Measurements from ENCODE around the gene CORO6.
"Not testable (repeated sequence)": the region's sequence is repeated elsewhere in the genome, so short reads cannot be mapped to it uniquely, and the experiment has no call there.

The CORO6 gene

DNA sequence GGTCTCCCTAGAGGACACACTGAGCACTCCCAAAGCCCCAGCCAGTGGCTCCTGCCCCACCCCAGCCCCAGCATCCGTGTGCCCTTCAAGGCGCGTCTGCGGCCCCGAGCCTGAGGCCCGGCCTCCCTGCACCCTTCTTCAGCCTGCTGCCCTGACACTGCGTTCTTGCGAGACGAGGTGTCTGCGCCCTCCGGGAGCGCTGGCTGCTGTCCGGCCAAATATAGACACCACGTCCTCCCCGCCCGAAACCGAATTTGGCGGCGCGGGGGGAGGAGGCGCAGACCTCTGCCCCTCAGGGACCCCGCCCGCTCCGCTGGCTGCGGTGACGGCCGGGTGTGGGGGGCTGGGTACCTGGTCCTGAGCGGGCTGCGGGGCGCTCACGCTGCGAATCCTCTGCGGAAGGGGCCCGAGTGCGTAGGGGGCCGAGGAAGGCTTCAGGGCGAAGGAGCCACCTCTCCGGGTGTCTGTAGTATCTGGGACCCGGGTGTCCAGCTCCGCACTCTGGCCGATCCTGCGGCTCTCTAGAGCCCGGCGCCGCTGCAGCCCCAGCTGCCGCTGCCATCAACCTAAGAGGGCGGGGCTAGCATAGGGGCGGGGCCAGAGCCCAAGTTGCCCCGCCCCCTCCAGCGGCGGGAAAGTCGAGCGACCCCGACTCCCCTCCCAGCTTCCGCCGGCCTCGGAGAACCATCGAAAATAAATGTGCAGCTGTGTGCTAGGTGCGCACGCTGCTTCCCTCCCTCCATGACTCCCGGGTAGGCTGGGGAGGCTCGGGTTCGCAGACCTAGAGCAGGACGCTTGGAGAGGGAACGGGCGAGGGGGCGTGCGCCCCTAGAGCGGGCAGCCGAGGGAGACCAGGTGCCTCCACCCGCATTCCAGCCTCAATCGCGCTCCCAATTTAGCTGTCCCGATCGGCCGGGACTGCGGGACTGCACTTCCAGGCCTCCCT, at the start of gene CORO6:
Gene CORO6, minus strand, starts transcription at position 576 of the 946 bp plus-strand sequence. CDS start 1,491 bp downstream, outside the sequence.
- H3K27ac Mint-ChIP-seq: peak within 1 kb of the TSS; percentile 92

DNA sequence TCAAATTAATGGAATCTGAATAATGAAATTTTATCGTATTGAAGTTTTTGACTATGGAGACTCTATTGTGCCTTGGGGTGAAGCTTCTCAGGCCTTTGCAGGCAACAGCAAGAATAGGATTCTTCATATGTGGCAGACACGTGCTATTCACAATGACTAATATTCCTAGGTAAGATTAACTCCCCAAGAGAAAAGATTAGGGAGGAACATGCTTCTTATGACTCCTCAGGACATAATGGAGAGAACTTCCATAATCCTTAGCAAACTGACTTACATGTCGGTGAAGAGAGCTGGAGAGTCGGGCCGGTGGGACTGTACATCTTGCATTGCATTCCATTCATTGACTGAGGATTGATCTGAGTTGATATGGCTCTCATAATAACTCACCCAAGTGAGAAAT, 48.9 kb upstream of the CORO6 start:
- H3K9me3 Mint-ChIP-seq: no peaks in the 10 kb centered on the region
- no peak for DNase-seq
- no peak overlapping the region for H3K4me3 Mint-ChIP-seq
- H3K27me3 Mint-ChIP-seq: no peaks in the 10 kb centered on the region
- H3K36me3 Mint-ChIP-seq (ENCODE audit: low read depth): peaks cover 89% of the 10 kb centered on the region
- H3K4me1 Mint-ChIP-seq (ENCODE audit: low read depth): peaks cover 39% of the 10 kb centered on the region
- peak overlapping the region; percentile 14 for H3K27ac Mint-ChIP-seq

More for the DNA sequence above, at the start of gene CORO6:
- H3K4me1 Mint-ChIP-seq (ENCODE audit: low read depth): peaks cover 59% of the 10 kb centered on the region
- peak within 1 kb of the TSS; percentile 82 for H3K4me3 Mint-ChIP-seq
- H3K9me3 Mint-ChIP-seq: no peaks in the 10 kb centered on the region
- peak; percentile 87 for DNase-seq
- peaks cover 18% of the 10 kb centered on the region for H3K36me3 Mint-ChIP-seq (ENCODE audit: low read depth)
- no peaks in the 10 kb centered on the region for H3K27me3 Mint-ChIP-seq

DNA sequence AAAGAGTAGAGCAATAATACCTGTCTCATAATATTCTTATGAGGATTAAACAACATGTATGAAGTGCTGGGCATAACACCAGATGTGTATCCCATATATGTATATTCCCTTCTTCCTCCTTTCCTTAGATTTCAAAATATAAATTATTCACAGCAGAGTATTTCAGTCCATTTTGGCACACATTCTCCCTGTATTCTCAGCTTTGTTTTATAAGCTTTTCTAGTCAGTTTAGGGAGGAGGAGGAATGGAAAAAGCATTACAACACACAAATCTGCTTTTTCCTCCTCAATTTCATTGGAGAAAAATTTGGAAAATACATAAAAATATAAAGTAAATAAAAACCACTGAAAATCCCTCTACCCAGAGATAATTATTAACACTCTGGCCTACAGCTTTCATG, 46.6 kb upstream of the CORO6 start:
- Mint-ChIP-seq H3K36me3 (ENCODE audit: low read depth) (peaks cover 86% of the 10 kb centered on the region), H3K9me3 (no peaks in the 10 kb centered on the region), H3K4me1 (ENCODE audit: low read depth) (peaks cover 40% of the 10 kb centered on the region), H3K27ac (no peak overlapping the region), H3K27me3 (no peaks in the 10 kb centered on the region), H3K4me3 (no peak overlapping the region)
- no peak for DNase-seq

DNA sequence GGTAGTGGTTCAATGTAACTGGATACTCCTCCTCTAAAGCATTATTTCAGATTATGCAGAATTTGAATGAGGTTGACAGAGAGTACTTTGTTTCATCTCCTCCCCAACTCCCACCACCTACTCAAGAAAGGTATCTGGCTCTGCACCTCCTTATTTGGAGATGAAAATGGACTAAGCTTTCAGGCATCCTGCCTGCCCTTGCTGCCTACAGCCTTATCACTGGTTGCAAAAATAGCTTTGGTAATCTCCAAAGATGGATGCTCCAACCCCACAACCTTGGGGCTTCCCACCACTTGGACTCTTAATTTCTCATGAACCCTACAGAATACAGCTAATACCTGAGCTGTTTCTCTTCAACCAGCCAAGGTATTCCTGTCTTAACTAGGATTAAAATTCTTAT, 45.3 kb upstream of the CORO6 start:
- Mint-ChIP-seq H3K36me3 (ENCODE audit: low read depth) (peaks cover 86% of the 10 kb centered on the region), H3K27ac (peak overlapping the region; percentile 19), H3K9me3 (no peaks in the 10 kb centered on the region), H3K27me3 (no peaks in the 10 kb centered on the region), H3K4me3 (no peak overlapping the region), H3K4me1 (ENCODE audit: low read depth) (peaks cover 37% of the 10 kb centered on the region)
- DNase-seq: no peak

DNA sequence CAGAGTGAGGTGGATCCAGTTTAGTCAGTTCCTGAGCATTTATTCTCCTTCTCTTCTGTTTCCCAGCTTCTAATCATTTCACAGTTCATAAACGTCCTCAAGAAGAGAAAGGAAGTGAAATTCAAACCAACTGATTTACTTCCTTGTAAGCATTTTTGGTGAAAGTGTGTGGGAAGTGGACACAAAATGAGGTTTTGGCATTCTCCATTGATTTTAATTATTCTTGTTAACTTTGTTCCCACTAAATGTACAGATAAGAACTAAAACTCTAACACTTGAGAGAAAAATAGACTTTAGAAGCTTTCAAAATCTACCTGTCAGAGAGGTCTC, 42.7 kb upstream of the CORO6 start:
- Mint-ChIP-seq H3K9me3 (no peaks in the 10 kb centered on the region), H3K36me3 (ENCODE audit: low read depth) (peaks cover 82% of the 10 kb centered on the region), H3K27me3 (no peaks in the 10 kb centered on the region), H3K4me1 (ENCODE audit: low read depth) (peaks cover 41% of the 10 kb centered on the region), H3K4me3 (peak overlapping the region; percentile 31), H3K27ac (peak overlapping the region; percentile 94)
- DNase-seq: no peak

DNA sequence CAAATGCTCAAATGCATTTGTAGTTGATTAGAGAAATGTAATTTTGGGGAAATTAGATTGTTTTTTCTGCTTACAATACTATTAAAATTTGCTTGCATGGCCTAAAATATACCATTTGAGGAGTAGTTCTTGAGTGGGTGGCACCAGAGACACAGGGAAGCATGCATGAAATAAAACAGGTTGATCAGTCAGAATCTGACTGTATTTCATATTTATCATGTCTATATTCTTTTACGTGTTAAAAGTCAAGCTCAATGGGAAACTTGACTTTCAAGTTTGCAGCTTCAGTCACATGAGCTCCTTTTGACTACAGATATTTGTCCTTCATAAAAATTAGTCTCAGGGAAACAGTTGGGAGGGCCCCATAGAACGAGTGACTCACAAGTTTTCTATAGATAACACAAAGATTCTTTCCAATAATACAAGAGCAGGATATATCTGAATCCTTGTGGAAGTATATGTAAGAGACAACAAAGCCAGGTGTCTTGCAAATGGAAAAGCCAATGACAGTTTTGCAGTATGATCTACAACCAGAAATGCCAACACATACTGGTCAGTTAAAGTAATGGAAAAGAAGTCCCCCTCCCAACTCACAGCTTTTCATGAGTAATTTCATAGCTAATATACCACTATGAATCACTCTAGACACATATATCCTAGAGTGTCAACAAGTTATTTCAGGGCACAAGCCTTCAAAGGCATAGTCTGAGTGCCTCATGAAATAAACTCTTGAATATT, 42.2 kb upstream of the CORO6 start:
- no peak for DNase-seq
- Mint-ChIP-seq H3K4me3 (peak overlapping the region; percentile 31), H3K9me3 (no peaks in the 10 kb centered on the region), H3K27me3 (no peaks in the 10 kb centered on the region), H3K4me1 (ENCODE audit: low read depth) (peaks cover 42% of the 10 kb centered on the region), H3K27ac (peak overlapping the region; percentile 94), H3K36me3 (ENCODE audit: low read depth) (peaks cover 81% of the 10 kb centered on the region)

DNA sequence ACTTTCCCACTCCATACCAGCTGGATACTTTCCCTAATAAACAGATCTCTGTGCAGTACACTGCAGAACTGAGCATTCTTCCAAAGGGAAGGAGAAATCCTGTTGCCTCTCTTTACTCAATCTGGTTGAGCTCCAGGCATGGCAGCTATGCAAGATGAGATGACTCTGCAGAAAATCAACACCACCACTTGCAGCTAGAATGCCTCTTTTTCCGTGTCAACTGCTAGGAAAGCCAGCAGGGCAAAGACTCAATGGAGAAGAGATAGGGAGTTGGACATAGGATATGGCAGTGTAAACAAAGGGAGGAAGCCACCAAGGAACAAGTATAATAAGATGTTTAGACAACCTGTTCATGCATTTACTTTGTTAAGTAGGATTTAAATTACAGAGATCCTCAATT, 40.4 kb upstream of the CORO6 start:
- DNase-seq: no peak
- Mint-ChIP-seq H3K36me3 (ENCODE audit: low read depth) (peaks cover 76% of the 10 kb centered on the region), H3K9me3 (no peaks in the 10 kb centered on the region), H3K27me3 (no peaks in the 10 kb centered on the region), H3K27ac (peak overlapping the region; percentile 53), H3K4me1 (ENCODE audit: low read depth) (peaks cover 50% of the 10 kb centered on the region), H3K4me3 (no peak overlapping the region)

DNA sequence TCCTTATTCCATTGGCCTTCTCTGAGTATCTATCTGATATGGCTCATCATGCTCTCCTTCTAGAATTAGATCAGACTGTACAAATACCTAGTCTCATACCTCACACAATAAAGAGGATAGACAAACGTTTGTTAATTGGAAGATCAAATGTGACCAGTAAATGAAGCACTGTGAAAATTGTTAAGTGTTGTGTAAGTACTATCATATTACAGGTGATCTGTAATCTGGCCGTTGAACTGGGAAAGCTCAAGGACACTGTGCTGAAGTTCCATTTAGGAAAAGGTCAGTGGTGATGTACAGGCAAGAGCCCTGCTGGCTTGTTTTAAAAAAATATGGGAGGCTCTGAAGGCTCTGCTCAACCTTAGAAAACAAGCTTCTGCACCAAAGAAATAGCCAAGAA, 38.5 kb upstream of the CORO6 start:
- peak overlapping the region; percentile 27 for H3K27ac Mint-ChIP-seq
- H3K4me1 Mint-ChIP-seq (ENCODE audit: low read depth): peaks cover 36% of the 10 kb centered on the region
- H3K4me3 Mint-ChIP-seq: no peak overlapping the region
- H3K9me3 Mint-ChIP-seq: no peaks in the 10 kb centered on the region
- no peaks in the 10 kb centered on the region for H3K27me3 Mint-ChIP-seq
- no peak for DNase-seq
- H3K36me3 Mint-ChIP-seq (ENCODE audit: low read depth): peaks cover 71% of the 10 kb centered on the region

DNA sequence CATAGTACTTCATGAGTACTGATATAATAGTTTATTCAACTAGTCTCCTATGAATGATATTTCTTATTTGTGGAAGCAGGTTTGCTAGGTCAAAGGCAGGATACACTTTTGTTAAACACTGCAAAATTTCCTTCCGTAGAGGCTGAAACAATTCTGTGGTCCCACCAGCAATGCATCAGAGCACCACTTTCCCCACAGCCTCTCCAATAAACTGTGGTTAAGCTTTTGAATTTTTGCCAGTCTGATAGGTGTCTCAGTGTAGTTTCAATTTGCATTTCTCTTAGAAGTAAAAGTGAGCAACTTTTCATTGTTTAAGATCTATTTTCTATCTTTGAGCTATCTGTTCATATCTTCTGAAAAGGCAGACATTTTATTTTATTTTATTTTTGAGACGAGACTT, 36.4 kb upstream of the CORO6 start:
- H3K36me3 Mint-ChIP-seq (ENCODE audit: low read depth): peaks cover 73% of the 10 kb centered on the region
- DNase-seq: no peak

DNA sequence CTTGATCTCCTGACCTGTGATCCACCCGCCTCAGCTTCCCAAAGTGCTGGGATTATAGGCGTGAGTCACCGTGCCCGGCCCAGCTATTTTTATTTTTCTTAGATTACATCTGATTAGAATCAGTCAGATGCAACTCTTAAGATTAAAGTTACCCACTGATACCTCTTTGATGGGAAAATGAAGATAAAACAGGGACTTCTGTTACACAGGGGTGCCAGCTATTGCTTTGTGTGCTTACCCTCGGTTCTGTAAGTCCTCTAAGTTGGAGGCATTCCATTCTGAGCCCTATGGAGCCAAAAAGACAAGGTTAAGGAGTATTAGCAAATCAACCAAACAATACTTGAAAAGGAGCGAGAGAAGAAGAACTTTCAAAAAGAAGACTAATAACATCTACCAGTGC, 32.6 kb upstream of the CORO6 start:
- Mint-ChIP-seq H3K4me1 (ENCODE audit: low read depth) (peaks cover 13% of the 10 kb centered on the region), H3K4me3 (no peak overlapping the region), H3K27me3 (no peaks in the 10 kb centered on the region), H3K9me3 (no peaks in the 10 kb centered on the region), H3K36me3 (ENCODE audit: low read depth) (peaks cover 67% of the 10 kb centered on the region), H3K27ac (no peak overlapping the region)
- no peak for DNase-seq

More for the DNA sequence above, 36.4 kb upstream of the CORO6 start:
- Mint-ChIP-seq H3K27me3 (no peaks in the 10 kb centered on the region), H3K27ac (peak overlapping the region; percentile 90), H3K9me3 (no peaks in the 10 kb centered on the region), H3K4me1 (ENCODE audit: low read depth) (peaks cover 20% of the 10 kb centered on the region), H3K4me3 (peak overlapping the region; percentile 55)

DNA sequence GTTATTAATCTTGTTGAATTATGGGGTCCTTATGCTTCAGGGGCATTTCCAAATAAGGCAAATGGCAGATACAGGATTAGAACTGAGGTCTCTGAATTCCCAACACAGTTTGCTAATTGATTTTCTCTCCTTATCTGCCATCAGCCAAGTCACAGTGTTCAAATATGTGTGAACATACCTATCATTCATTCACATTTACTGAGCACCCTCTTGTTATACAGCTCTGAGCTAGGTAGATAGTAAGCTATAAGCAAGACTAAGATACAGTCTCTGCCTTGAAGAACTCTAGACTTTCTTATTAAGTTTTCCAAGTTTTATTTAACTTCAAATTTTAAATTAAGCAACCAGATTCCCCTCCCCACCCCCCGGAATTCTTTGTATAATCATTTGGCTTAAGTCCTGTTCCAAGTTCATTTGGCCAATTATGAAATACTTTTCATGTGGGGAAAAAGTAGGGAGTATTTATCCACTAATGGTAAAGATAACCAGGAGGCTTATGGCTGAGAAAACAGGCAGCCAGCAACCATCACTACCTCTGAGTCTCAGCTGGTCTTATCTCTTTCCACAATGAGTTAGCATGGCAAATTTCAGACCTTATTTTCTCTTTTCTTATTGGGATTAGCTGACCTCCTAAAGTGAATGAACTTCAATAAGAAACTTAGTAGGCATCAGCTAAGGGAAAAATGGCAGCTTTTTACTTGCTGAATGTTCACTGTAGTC, 31.4 kb upstream of the CORO6 start:
- no peak for DNase-seq
- Mint-ChIP-seq H3K9me3 (no peaks in the 10 kb centered on the region), H3K27ac (no peak overlapping the region), H3K36me3 (ENCODE audit: low read depth) (peaks cover 68% of the 10 kb centered on the region), H3K4me1 (ENCODE audit: low read depth) (peaks cover 8% of the 10 kb centered on the region), H3K27me3 (no peaks in the 10 kb centered on the region), H3K4me3 (no peak overlapping the region)

DNA sequence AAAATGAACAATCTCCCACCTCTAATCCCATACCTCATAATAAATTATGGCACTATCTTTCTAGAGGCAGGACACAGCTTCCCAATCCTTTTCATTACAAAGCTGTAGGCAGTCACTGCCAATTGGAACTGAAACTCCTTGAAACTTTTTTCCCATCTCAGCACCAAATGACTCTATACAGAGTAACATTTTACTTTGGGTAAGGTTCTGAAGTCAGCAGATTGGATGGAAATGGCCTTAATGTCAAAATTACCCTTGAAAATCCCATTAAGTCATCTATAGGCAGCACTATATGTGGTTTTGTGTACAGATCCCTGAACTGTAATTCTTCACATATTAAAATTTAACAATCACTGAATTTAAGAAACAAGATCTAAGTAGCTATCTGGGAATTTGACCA, 30.3 kb upstream of the CORO6 start:
- DNase-seq: no peak
- Mint-ChIP-seq H3K4me3 (no peak overlapping the region), H3K27ac (peak overlapping the region; percentile 37), H3K9me3 (no peaks in the 10 kb centered on the region), H3K36me3 (ENCODE audit: low read depth) (peaks cover 73% of the 10 kb centered on the region), H3K4me1 (ENCODE audit: low read depth) (peaks cover 4% of the 10 kb centered on the region), H3K27me3 (no peaks in the 10 kb centered on the region)

DNA sequence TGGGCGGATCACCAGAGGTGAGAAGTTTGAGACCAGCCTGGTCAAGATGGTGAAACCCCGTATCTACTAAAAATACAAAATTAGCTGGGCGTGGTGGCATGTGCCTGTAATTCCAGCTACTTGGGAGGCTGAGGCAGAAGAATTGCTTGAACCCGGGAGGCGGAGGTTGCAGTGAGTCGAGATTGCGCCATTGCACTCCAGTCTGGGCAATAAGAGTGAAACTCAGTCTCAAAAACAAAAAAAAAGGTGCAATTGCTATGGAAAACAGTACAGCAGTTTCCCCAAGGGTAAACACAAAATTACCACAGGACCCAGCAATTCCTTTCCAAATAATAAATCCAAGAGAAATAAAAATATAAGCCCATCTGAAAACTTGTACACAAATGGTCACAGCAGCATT, 29.2 kb upstream of the CORO6 start:
- not testable (repeated sequence) for H3K4me3 Mint-ChIP-seq; H3K9me3 Mint-ChIP-seq; H3K4me1 Mint-ChIP-seq (ENCODE audit: low read depth); DNase-seq; H3K27me3 Mint-ChIP-seq; H3K27ac Mint-ChIP-seq
- H3K36me3 Mint-ChIP-seq (ENCODE audit: low read depth): peaks cover 74% of the 10 kb centered on the region

DNA sequence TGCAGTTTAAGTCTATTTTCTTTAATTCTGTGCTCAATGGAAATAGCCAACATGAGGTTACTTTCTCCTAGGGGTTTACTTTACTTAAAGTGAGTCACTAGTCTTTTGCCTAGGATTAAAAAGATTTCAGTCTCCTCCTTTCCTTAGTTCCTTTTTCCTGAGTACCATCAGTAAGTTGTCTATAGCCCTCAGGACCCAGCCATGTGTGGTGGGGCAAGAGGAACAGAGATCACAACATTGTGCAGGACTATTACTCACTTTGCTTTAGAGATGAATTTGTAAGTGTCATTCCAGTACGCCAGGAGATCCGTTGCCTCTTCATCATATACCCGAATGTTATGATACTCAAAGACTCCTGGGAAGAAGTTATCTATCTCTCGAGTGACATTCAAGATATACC, 27.7 kb upstream of the CORO6 start:
- no peak for DNase-seq
- H3K9me3 Mint-ChIP-seq: no peaks in the 10 kb centered on the region
- no peak overlapping the region for H3K4me3 Mint-ChIP-seq
- peak overlapping the region; percentile 19 for H3K27ac Mint-ChIP-seq
- H3K27me3 Mint-ChIP-seq: no peaks in the 10 kb centered on the region
- H3K36me3 Mint-ChIP-seq (ENCODE audit: low read depth): peaks cover 69% of the 10 kb centered on the region
- H3K4me1 Mint-ChIP-seq (ENCODE audit: low read depth): peaks cover 13% of the 10 kb centered on the region

Data from activated T-cell treated with anti-CD3 and anti-CD28 coated beads, Interleukin-2, amount 50 U/mL, for 24 hours (primary cell).